Mucosa of descending colon (tissue), 3 donors: ENCODE results near the gene ZNF862. TPM values are rescaled to one million over a fixed set of nuclear protein-coding genes. Genes with fewer than 3 reads are reported as not detected.

Experiments
- ATAC-seq: fragments of 200-7000 bp; cut with Tn5 transposase; one replicate; pipeline ENCODE4 v1.9.1; 2020; ENCODE audit warnings: mild to moderate bottlenecking, moderate library complexity
- DNase-seq, 3 donors: peaks; one replicate each; pipeline ENCODE4 v3.0.0-alpha.2; 2020
- H3K36me3 ChIP-seq: fragments of 200-600 bp; one replicate; pipeline ENCODE4 v1.8.0; 2021; ENCODE audit warnings: low read depth, mild to moderate bottlenecking
- H3K4me1 ChIP-seq: fragments of 200-600 bp; one replicate; pipeline ENCODE4 v1.8.0; 2021; ENCODE audit warnings: low read depth, mild to moderate bottlenecking
- H3K4me3 ChIP-seq: fragments of 200-600 bp; one replicate; pipeline ENCODE4 v1.8.0; 2021; ENCODE audit warnings: mild to moderate bottlenecking
- H3K9me3 ChIP-seq: fragments of 200-600 bp; one replicate; pipeline ENCODE4 v1.8.0; 2021; ENCODE audit warnings: mild to moderate bottlenecking
- CTCF ChIP-seq: fragments of 200-600 bp; IDR thresholded peaks from one replicate; pipeline ENCODE4 v1.8.0; 2022; ENCODE audit warnings: antibody characterized with exemption, mild to moderate bottlenecking
- intact Hi-C, 2 donors: fragments of 100-400 bp; cut with DNase I in 1 of 2; cut with micrococcal nuclease in 1 of 2; formaldehyde crosslinking; loops; one replicate each; pipeline versions ENCODE4 v1.11.0 to v1.11.1; 2022; cut with DNase I, micrococcal nuclease
- total RNA-seq, 3 donors: library from RNA; stranded (reverse); fragmentation: NEBNext Ultra II Directional in 2 of 3; extraction: Animal tissue kit (Norgen Biotek cat#: 25700) in 2 of 3; gene quantifications; one replicate each; pipeline versions ENCODE4 v1.2.1 to v1.2.4, GENCODE V29; 2021 to 2023
- donor health status: DM: no; HTN: no; CAD: no; lungs with moderate emphysema.
- donor health status: DM: no; HTN: no; CAD: no.
- donor health status: DM: no; HTN: yes; CAD: no.

Gene ZNF862
- total RNA-seq, 3 donors from 2014 or later, result 18.0 to 25.4 (median 25.2) TPM

DNA sequence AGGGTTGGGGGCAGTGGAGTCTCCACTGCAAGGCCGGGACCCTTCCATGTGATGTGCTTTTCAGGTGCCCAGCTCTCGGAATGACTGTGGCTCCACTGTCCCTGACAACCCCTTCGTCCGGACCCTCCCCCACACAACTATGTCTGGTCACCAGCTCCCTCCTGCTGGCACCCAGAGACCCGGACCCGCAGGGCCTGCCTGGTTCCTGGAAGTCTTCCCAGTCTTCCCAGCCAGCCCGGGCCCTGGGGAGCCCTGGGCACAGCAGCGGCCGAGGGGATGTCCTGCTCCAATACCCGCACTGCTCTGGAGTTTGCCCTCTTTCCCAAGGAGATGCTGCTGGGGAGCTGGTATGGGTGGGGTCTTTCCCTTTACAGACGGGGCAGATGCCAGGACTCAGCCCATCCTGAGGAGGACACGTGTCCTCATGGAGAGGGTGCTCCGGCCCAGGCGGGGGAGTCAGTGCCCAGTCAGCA is 41.1 kb downstream of the ZNF862 start:
- Histone ChIP-seq H3K9me3 (no peaks in the 10 kb centered on the region), H3K4me3 (no peak overlapping the region), H3K4me1 (peaks cover 9% of the 10 kb centered on the region), H3K36me3 (no peaks in the 10 kb centered on the region)
- TF ChIP-seq CTCF, result no peak
- intact Hi-C loops, result no loop called here
- no peak for ATAC-seq
- DNase-seq, result no peak

GRCh38 chr7:149879766-149880637 is 41.8 kb downstream of the ZNF862 start:
- DNase-seq (no peak), ATAC-seq (no peak)
- peaks cover 9% of the 10 kb centered on the region for H3K4me1 ChIP-seq
- H3K36me3 ChIP-seq, result no peaks in the 10 kb centered on the region
- no peak overlapping the region for H3K4me3 ChIP-seq
- H3K9me3 ChIP-seq, result no peaks in the 10 kb centered on the region
- intact Hi-C loops, result no loop called here
- TF ChIP-seq CTCF, result no peak

DNA sequence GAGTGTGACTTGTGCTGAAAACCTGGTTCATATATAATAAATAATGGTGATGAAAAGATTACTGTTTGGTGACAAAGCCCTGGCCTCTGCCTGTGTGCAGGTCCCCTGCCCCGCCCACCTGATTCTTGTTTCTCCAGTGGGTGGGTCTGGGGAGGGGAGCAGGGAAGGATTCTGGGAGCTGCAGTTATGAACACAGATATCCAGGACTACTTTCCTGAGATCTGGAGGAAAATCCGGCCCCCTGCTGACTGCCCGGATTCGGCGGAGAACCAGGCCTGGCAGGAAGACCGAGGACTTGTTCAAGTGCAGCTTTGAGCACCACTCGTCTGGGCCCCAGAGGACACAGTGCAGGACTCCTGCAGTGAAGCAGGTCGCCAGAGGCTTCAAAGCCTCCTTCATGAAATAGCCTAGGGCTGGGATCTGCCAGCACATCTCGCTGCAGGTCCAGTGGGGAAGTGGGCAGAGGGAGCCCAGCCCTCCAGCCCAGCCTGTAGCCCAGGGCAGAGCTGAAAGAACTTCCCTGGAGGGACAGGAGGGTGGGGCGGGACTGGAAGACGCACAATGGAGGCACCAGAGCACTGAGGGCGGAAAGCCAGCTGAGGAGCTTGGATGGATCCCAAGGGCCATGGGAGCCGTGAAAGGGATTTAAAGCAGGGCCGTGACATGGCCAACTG is 42.6 kb downstream of the ZNF862 start:
- no peaks in the 10 kb centered on the region for H3K36me3 ChIP-seq
- H3K4me3 ChIP-seq, result no peak overlapping the region
- ATAC-seq (no peak), DNase-seq (no peak)
- no peak for TF ChIP-seq CTCF
- H3K9me3 ChIP-seq, result no peaks in the 10 kb centered on the region
- intact Hi-C loops, result no loop called here
- peaks cover 9% of the 10 kb centered on the region for H3K4me1 ChIP-seq

GRCh38 chr7:149881328-149882247 is 43.4 kb downstream of the ZNF862 start:
- Histone ChIP-seq H3K4me3 (no peak overlapping the region), H3K4me1 (peaks cover 9% of the 10 kb centered on the region), H3K36me3 (no peaks in the 10 kb centered on the region), H3K9me3 (no peaks in the 10 kb centered on the region)
- no peak for TF ChIP-seq CTCF
- no peak for DNase-seq
- intact Hi-C loops, result no loop called here
- ATAC-seq, result no peak
